Esophagus muscularis mucosa (tissue), 4 donors: ENCODE results near the gene PHF5A. TPM values are rescaled to one million over a fixed set of nuclear protein-coding genes. Genes with fewer than 3 reads are reported as not detected.
A peak's percentile ranks its signal among the peaks of the same experiment; 100 is the strongest.

Experiments used
- DNase-seq: peaks from one replicate; pipeline ENCODE4 v3.0.0-alpha.2; 2017; ENCODE audit errors: extremely low spot score
- H3K27ac ChIP-seq, 4 donors: fragments of 200-600 bp; sonication (generic); replicated peaks in 1 of 4; 1 replicate in 3 of 4; 2 replicates in 1 of 4; pipeline ENCODE4 v1.5.1; 2016 to 2019; ENCODE audit warnings: mild to moderate bottlenecking in 1 of 4
- H3K27me3 ChIP-seq, 4 donors: fragments of 200-600 bp; sonication (generic); one replicate each; pipeline versions ENCODE4 v1.5.1 to v1.6.0; 2016 to 2019
- H3K36me3 ChIP-seq, 4 donors: fragments of 200-600 bp; sonication (generic); one replicate each; pipeline ENCODE4 v1.5.1; 2016 to 2019
- H3K4me1 ChIP-seq, 4 donors: fragments of 200-600 bp; sonication (generic); one replicate each; pipeline ENCODE4 v1.5.1; 2016 to 2019
- H3K4me3 ChIP-seq, 4 donors: fragments of 200-600 bp; sonication (generic); 1 replicate in 2 of 4; 2 replicates in 2 of 4; pipeline ENCODE4 v1.5.1; 2016 to 2019; ENCODE audit warnings: mild to moderate bottlenecking in 4 of 4, moderate library complexity in 1 of 4
- H3K9me3 ChIP-seq, 4 donors: fragments of 200-600 bp; sonication (generic); 1 replicate in 3 of 4; 2 replicates in 1 of 4; pipeline ENCODE4 v1.5.1; 2016 to 2019
- CTCF ChIP-seq, 3 experiments: fragments of 200-600 bp in 2 of 3; fragments of 450-650 bp in 1 of 3; sonication (generic) in 2 of 3; IDR thresholded peaks; one replicate each; pipeline ENCODE4 v1.5.1; 2017 to 2019; ENCODE audit warnings: antibody characterized with exemption in 3 of 3, mild to moderate bottlenecking in 2 of 3, moderate library complexity in 1 of 3
- EP300 ChIP-seq: sonication (generic); formaldehyde crosslinking; IDR thresholded peaks from one replicate; pipeline ENCODE4 v1.6.1; 2017; ENCODE audit warnings: antibody characterized with exemption
- POLR2A ChIP-seq: fragments of 450-650 bp; IDR thresholded peaks from one replicate; pipeline ENCODE4 v1.6.1; 2017; ENCODE audit warnings: antibody characterized with exemption, moderate library complexity, mild to moderate bottlenecking, low read depth
- POLR2AphosphoS5 ChIP-seq, 2 donors: sonication (generic); formaldehyde crosslinking; IDR thresholded peaks; one replicate each; pipeline ENCODE4 v1.6.1; 2017; ENCODE audit warnings: antibody characterized with exemption in 2 of 2
- WGBS: methylation state at CpG from one replicate; pipeline ENCODE4 v1.1.5; 2018; 5-methylcytosine and 5-hydroxymethylcytosine counted together
- intact Hi-C: fragments of 100-400 bp; cut with DNase I; formaldehyde crosslinking; loops from one replicate; pipeline ENCODE4 v1.15.1; 2023
- total RNA-seq, 4 donors: library from RNA; depleted of rRNA; stranded (reverse); fragments of >200 nt; gene quantifications; one replicate each; pipeline versions ENCODE4 v1.1.0 to v1.2.1, GENCODE V29; 2016

PHF5A gene
- total RNA-seq: 10 to 100 TPM; 36.5 to 46.1 (median 42.2) TPM

GRCh38 chr22:41468381-41469217, at the start of gene PHF5A, which contains the start of gene ACO2:
Gene PHF5A (minus strand): TSS chr22:41468692. CDS start chr22:41468653, 39 bp downstream.
Gene ACO2 (plus strand): TSS chr22:41469117. CDS start chr22:41469147, 30 bp downstream.
- Histone ChIP-seq H3K4me3 (peak within 1 kb of the TSS; percentile 80 to 96 (median 90)), H3K9me3 (no peaks in the 10 kb centered on the region), H3K27me3 (no peaks in the 10 kb centered on the region), H3K27ac (peak within 1 kb of the TSS; percentile 95 to 98 (median 96)), H3K36me3 (peaks cover 36 to 48% (median 42%) of the 10 kb centered on the region in 4 donors), H3K4me1 (peaks cover 50 to 65% (median 59%) of the 10 kb centered on the region in 4 donors)
- DNase-seq: peak; percentile 99
- 1% methylated on average over 37 of the region's 51 CpGs for WGBS
- no peak for TF ChIP-seq CTCF (IDR thresholded peaks at IDR 0.05)
- peak; percentile 68 for TF ChIP-seq POLR2A
- TF ChIP-seq EP300: no peak
- peak; percentile 95 to 97 for TF ChIP-seq POLR2AphosphoS5 (IDR thresholded peaks at IDR 0.05)
- intact Hi-C loops: no loop called here

GRCh38 chr22:41518048-41518347, 49.5 kb upstream of the PHF5A start:
- TF ChIP-seq CTCF (IDR thresholded peaks at IDR 0.05) (no peak), POLR2AphosphoS5 (IDR thresholded peaks at IDR 0.05) (no peak), EP300 (no peak), POLR2A (no peak)
- 48% methylated on average over 7 of the region's 7 CpGs for WGBS
- DNase-seq: no peak
- no peak overlapping the region for H3K4me3 ChIP-seq
- peaks cover 10 to 96% (median 83%) of the 10 kb centered on the region in 4 donors for H3K36me3 ChIP-seq
- intact Hi-C loops: loop anchor here (2.0 to 5.0 kb wide), 2 partner anchors 36 to 115 kb away; no protein-coding TSS in a partner anchor
- H3K27ac ChIP-seq: peak overlapping the region; percentile 69 to 80 (median 76)
- no peaks in the 10 kb centered on the region for H3K9me3 ChIP-seq
- H3K27me3 ChIP-seq: no peaks in the 10 kb centered on the region
- H3K4me1 ChIP-seq: peaks cover 16 to 34% (median 29%) of the 10 kb centered on the region in 4 donors

GRCh38 chr22:41517172-41518047, 48.9 kb upstream of the PHF5A start:
- DNase-seq: peak; percentile 94
- Histone ChIP-seq H3K4me1 (peaks cover 18 to 35% (median 30%) of the 10 kb centered on the region in 4 donors), H3K27ac (peak overlapping the region; percentile 69 to 80 (median 76)), H3K9me3 (no peaks in the 10 kb centered on the region), H3K27me3 (no peaks in the 10 kb centered on the region), H3K4me3 (no peak overlapping the region), H3K36me3 (peaks cover 14 to 96% (median 84%) of the 10 kb centered on the region in 4 donors)
- intact Hi-C loops: loop anchor here (2.0 to 5.0 kb wide), 2 partner anchors 35 to 115 kb away; no protein-coding TSS in a partner anchor
- TF ChIP-seq POLR2A (no peak), CTCF (IDR thresholded peaks at IDR 0.05) (peak; percentile 83 to 94 (median 94)), EP300 (no peak), POLR2AphosphoS5 (IDR thresholded peaks at IDR 0.05) (peak; percentile 69 to 74)
- 90% methylated on average over 13 of the region's 22 CpGs for WGBS

GRCh38 chr22:41516462-41516861, 48.0 kb upstream of the PHF5A start:
- WGBS: 96% methylated on average over 8 of the region's 8 CpGs
- intact Hi-C loops: loop anchor here (5.0 kb wide), 1 partner anchor 34 kb away; no protein-coding TSS in a partner anchor
- peaks cover 19 to 96% (median 90%) of the 10 kb centered on the region in 4 donors for H3K36me3 ChIP-seq
- no peak overlapping the region for H3K4me3 ChIP-seq
- DNase-seq: no peak
- no peaks in the 10 kb centered on the region for H3K27me3 ChIP-seq
- H3K9me3 ChIP-seq: no peaks in the 10 kb centered on the region
- H3K4me1 ChIP-seq: peaks cover 27 to 44% (median 40%) of the 10 kb centered on the region in 4 donors
- TF ChIP-seq POLR2A (no peak), EP300 (no peak), POLR2AphosphoS5 (IDR thresholded peaks at IDR 0.05) (no peak), CTCF (IDR thresholded peaks at IDR 0.05) (no peak)
- peak overlapping the region; percentile 61 to 80 (median 76) for H3K27ac ChIP-seq
